Measurements from ENCODE around the gene COX5B.

- TF ChIP-seq, protein P1, sequence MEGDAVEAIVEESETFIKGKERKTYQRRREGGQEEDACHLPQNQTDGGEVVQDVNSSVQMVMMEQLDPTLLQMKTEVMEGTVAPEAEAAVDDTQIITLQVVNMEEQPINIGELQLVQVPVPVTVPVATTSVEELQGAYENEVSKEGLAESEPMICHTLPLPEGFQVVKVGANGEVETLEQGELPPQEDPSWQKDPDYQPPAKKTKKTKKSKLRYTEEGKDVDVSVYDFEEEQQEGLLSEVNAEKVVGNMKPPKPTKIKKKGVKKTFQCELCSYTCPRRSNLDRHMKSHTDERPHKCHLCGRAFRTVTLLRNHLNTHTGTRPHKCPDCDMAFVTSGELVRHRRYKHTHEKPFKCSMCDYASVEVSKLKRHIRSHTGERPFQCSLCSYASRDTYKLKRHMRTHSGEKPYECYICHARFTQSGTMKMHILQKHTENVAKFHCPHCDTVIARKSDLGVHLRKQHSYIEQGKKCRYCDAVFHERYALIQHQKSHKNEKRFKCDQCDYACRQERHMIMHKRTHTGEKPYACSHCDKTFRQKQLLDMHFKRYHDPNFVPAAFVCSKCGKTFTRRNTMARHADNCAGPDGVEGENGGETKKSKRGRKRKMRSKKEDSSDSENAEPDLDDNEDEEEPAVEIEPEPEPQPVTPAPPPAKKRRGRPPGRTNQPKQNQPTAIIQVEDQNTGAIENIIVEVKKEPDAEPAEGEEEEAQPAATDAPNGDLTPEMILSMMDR (IDR thresholded peaks at IDR 0.05) = no peak
- no peak for TF ChIP-seq POLR2A (IDR thresholded peaks at IDR 0.05)
Measured at GRCh38 chr2:97673915-97674283, 28.0 kb downstream of the COX5B start.

Measured in uterus (tissue), 2 donors.